Measurements from ENCODE around the gene NUPR1. TPM values are rescaled to one million over a fixed set of nuclear protein-coding genes. Genes with fewer than 3 reads are reported as not detected.
"Not testable (repeated sequence)": the region's sequence is repeated elsewhere in the genome, so short reads cannot be mapped to it uniquely, and the experiment has no call there.

NUPR1 gene
- polyA plus RNA-seq, 1 of the 3 experiments (the other 2 are of a cell fraction) = 0.61 TPM

DNA sequence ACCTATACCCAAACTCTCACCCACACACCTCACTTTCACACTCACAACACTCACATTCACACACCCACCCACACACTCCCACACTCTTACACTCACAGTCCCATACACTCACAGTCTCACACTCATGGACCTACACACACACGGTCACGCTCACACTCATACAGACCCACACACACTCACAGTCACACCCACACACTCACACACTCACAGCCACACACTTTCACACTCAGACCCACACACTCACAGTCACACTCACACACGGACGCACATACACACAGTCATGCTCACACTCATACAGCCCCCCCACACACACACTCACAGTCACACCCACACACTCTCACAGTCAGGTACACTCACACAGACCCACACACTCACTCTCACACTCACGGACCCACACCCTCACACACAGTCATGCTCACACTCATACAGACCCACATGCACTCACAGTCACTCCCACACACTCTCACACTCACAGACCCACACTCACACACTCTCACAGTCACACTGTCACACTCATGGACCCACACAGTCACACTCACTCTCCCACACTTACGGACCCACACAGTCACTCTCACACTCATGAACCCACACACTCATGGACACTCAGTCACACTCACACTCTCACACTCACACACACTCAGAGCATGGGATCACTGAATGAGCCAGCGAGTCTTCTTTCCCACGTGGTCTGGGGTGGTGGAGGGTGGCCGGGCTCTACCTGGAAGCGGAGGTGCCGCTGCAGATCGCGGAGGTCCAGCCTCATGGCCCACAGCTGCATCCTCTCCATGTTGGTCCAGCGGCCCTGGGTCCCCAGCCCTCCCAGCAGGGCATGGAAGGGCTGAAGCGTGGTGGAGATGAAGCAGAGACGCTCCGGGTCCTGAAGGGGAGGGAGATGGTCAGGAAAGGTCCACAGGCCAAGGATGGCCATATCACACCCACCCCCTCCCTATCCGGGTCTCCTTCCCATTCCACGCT, 37.2 kb downstream of the NUPR1 start:
- CTCF ChIA-PET = no interaction called here
- no peaks in the 10 kb centered on the region for H3K36me3 ChIP-seq (replicated peaks in 1 of 2; ENCODE audit: control insufficient read depth in 1 of 2, insufficient read depth in 2 of 2, low read length in 1 of 2)
- H3K4me2 ChIP-seq = no peak overlapping the region

GRCh38 chr16:28500476-28501180, 38.1 kb downstream of the NUPR1 start:
- H3F3A ChIP-seq (replicated peaks; ENCODE audit: insufficient read depth); H3K4me3 ChIP-seq (ENCODE audit: low read depth in 2 of 2, low read length in 1 of 2); H3K4me1 ChIP-seq (ENCODE audit: control insufficient read depth in 1 of 2, insufficient read depth in 2 of 2, low read depth in 1 of 2, low read length in 1 of 2); DNase-seq; H4K20me1 ChIP-seq (ENCODE audit: insufficient read depth); H3K79me2 ChIP-seq (ENCODE audit: insufficient read depth); H3K36me3 ChIP-seq (replicated peaks in 1 of 2; ENCODE audit: control insufficient read depth in 1 of 2, insufficient read depth in 2 of 2, low read length in 1 of 2); POLR2A ChIA-PET; H3K27ac ChIP-seq (ENCODE audit: low read depth in 2 of 2, low read length in 1 of 2); H3K27me3 ChIP-seq (ENCODE audit: insufficient read depth); H3K9me2 ChIP-seq; H3K9me3 ChIP-seq; H3K9ac ChIP-seq; H3K4me2 ChIP-seq; CTCF ChIA-PET; H2AFZ ChIP-seq (ENCODE audit: low read depth): not testable (repeated sequence)
- 83% methylated on average over 18 of the region's 18 CpGs for WGBS (ENCODE audit: low lambda C conversion rate)

More for the DNA sequence above, 37.2 kb downstream of the NUPR1 start:
- no peak for TF ChIP-seq FOSL2 (IDR thresholded peaks at IDR 0.05; ENCODE audit: borderline replicate concordance, low read depth)
- no peak for TF ChIP-seq MAX (IDR thresholded peaks at IDR 0.05; ENCODE audit: low read depth)
- TF ChIP-seq JUND (IDR thresholded peaks at IDR 0.05) = no peak
- no peak for TF ChIP-seq NRF1 (IDR thresholded peaks at IDR 0.05; ENCODE audit: low read depth, low read length)
- no peak for TF ChIP-seq USF2 (IDR thresholded peaks at IDR 0.05; ENCODE audit: borderline replicate concordance, low read depth, low read length)
- TF ChIP-seq EP300 (IDR thresholded peaks at IDR 0.05; ENCODE audit: borderline replicate concordance in 1 of 2, low read depth in 1 of 2, low read length in 1 of 2) = no peak
- no peak for TF ChIP-seq CHD2 (IDR thresholded peaks at IDR 0.05; ENCODE audit: low read length, partially characterized antibody)
- no peak for TF ChIP-seq MEF2A (IDR thresholded peaks at IDR 0.05; ENCODE audit: borderline replicate concordance, low read depth)
- no peak for TF ChIP-seq POLR2AphosphoS5 (IDR thresholded peaks at IDR 0.05; ENCODE audit: low read depth, low read length)
- TF ChIP-seq, protein P1, sequence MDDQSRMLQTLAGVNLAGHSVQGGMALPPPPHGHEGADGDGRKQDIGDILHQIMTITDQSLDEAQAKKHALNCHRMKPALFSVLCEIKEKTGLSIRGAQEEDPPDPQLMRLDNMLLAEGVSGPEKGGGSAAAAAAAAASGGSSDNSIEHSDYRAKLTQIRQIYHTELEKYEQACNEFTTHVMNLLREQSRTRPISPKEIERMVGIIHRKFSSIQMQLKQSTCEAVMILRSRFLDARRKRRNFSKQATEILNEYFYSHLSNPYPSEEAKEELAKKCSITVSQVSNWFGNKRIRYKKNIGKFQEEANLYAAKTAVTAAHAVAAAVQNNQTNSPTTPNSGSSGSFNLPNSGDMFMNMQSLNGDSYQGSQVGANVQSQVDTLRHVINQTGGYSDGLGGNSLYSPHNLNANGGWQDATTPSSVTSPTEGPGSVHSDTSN (IDR thresholded peaks at IDR 0.05) = no peak
- TF ChIP-seq TAF1 (IDR thresholded peaks at IDR 0.05; ENCODE audit: borderline replicate concordance, low read depth, low read length) = no peak
- TF ChIP-seq RAD21 (IDR thresholded peaks at IDR 0.05; ENCODE audit: low read length) = no peak
- TF ChIP-seq RFX5 (IDR thresholded peaks at IDR 0.05; ENCODE audit: low read length) = no peak
- TF ChIP-seq MXI1 (IDR thresholded peaks at IDR 0.05; ENCODE audit: low read depth, low read length) = no peak
- no peak for TF ChIP-seq ZBTB33 (IDR thresholded peaks at IDR 0.05; ENCODE audit: borderline replicate concordance, low read depth)
- no peak for TF ChIP-seq ELF1 (IDR thresholded peaks at IDR 0.05)
- TF ChIP-seq, protein P2, sequence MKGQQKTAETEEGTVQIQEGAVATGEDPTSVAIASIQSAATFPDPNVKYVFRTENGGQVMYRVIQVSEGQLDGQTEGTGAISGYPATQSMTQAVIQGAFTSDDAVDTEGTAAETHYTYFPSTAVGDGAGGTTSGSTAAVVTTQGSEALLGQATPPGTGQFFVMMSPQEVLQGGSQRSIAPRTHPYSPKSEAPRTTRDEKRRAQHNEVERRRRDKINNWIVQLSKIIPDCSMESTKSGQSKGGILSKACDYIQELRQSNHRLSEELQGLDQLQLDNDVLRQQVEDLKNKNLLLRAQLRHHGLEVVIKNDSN (IDR thresholded peaks at IDR 0.05; ENCODE audit: borderline replicate concordance, low read depth) = no peak
- TF ChIP-seq GATA2 (CRISPR knock-in tag; IDR thresholded peaks at IDR 0.05) = no peak
- no peak overlapping the region for H2AFZ ChIP-seq (ENCODE audit: low read depth)
- 75% methylated on average over 15 of the region's 19 CpGs for WGBS (ENCODE audit: low lambda C conversion rate)
- no peaks in the 10 kb centered on the region for H3F3A ChIP-seq (replicated peaks; ENCODE audit: insufficient read depth)
- H3K9ac ChIP-seq = no peak overlapping the region
- POLR2A ChIA-PET = interaction anchor here (1.5 kb wide), 1 partner anchor 9 kb away, joined by 3 read pairs; the partner anchor contains the start of gene CLN3
- DNase-seq = no peak
- H3K4me1 ChIP-seq (ENCODE audit: control insufficient read depth in 1 of 2, insufficient read depth in 2 of 2, low read depth in 1 of 2, low read length in 1 of 2) = no peaks in the 10 kb centered on the region
- H3K79me2 ChIP-seq (ENCODE audit: insufficient read depth) = no peaks in the 10 kb centered on the region
- no peaks in the 10 kb centered on the region for H3K27me3 ChIP-seq (ENCODE audit: insufficient read depth)
- no peaks in the 10 kb centered on the region for H3K9me3 ChIP-seq
- H3K4me3 ChIP-seq (ENCODE audit: low read depth in 2 of 2, low read length in 1 of 2) = no peak overlapping the region
- H3K27ac ChIP-seq (ENCODE audit: low read depth in 2 of 2, low read length in 1 of 2) = no peak overlapping the region
- H3K9me2 ChIP-seq = no peaks in the 10 kb centered on the region
- no peaks in the 10 kb centered on the region for H4K20me1 ChIP-seq (ENCODE audit: insufficient read depth)

All from SK-N-SH (cell line).